HG02943 (cell line): ENCODE data around the gene SCYL2.
A peak's percentile ranks its signal among the peaks of the same experiment; 100 is the strongest.
"Not testable (repeated sequence)": the region's sequence is repeated elsewhere in the genome, so short reads cannot be mapped to it uniquely, and the experiment has no call there.

Experiments
- ATAC-seq: cut with Tn5 transposase; IDR thresholded peaks from one replicate; pipeline ENCODE4 v1.9.1; 2021; ENCODE audit warnings: mild to moderate bottlenecking, low read depth, moderate library complexity; ENCODE audit not compliant: unreplicated experiment

SCYL2 gene

GRCh38 chr12:100265107-100265506 is 1.9 kb upstream of the SCYL2 start:
- not testable (repeated sequence) for ATAC-seq

DNA sequence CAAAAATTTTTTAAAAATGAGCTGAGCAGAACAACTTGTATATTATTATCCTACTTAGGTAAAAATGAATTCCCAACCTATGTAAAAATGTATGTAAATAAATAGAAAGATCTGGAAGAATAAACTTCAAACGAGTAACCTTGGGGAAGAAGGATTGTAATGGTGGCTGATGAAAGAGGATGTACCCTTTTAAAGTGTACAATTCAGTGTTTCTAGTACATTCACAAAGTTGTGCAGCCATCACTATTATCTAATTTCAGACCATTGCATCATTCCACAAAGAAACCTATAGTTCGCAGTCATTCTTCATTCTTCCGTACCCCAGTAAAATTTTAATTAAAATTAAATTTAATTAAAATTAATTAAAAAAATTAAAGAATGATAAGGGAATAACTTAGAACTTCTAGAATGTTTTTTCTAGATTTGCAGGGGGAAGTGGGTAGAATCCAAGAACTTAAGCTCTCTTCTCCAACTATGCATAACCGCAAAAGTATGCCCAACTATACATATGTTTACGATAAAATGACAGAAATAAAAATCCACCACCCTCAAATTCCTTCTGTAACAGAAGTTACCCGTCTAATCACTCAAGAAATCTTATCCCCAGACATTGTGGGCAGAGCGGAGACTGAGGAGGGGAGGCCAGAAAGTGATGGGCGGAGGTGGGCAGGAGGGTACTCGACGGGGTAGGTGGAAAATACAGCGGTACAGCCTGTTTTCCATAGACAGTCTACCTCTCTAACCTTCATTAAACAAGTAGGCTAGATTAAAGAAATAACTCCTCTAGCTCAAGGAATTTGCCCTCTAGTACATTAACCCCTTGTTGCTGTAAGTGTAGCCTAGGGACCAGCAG is 1.0 kb upstream of the SCYL2 start:
- no peak for ATAC-seq

GRCh38 chr12:100266585-100266834 is 467 bp upstream of the SCYL2 start:
- ATAC-seq = peak; percentile 84

DNA sequence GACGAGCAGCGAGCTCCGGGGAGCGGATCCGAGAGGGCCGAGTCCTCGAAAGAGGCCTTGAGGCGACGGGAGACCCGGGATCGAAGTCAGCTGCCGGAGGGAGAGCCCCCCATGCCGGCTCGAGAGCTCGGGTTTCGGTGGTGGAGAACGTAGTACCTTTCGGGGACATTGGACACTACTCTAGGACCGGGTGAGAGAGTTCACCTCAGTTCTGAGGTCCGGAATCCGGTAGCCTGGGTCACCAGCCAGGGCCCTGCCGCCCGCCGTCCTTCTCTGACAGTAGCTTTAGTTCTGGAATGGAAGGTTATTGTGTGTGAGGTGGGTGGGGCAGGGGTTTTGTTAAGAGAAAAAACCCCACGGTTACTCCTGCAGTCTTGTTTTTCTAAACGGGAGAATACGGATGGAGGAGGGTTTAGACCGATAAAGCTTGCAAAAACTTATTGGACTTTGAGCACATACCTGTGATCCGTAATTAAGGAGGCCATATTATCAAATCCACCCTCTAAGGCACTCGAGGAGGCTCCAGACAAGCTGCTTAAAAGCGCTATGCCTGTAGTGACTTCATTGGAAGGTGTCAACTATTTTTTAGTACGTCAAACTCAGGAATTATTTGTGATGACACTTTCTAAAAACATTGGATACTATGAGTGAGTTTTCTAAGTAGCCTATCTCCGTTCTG is 765 bp downstream of the SCYL2 start:
- peak; percentile 13 for ATAC-seq

GRCh38 chr12:100268835-100269564 is 2.0 kb downstream of the SCYL2 start:
- ATAC-seq = no peak

- ATAC-seq = no peak
These were observed 6.8 kb downstream of the SCYL2 start for GRCh38 chr12:100273782-100274181.

GRCh38 chr12:100274291-100274690 is 7.3 kb downstream of the SCYL2 start:
- no peak for ATAC-seq

GRCh38 chr12:100279159-100279558 is 12.2 kb downstream of the SCYL2 start:
- no peak for ATAC-seq

- ATAC-seq = no peak
These were observed 12.7 kb downstream of the SCYL2 start for GRCh38 chr12:100279607-100280244.

- ATAC-seq = not testable (repeated sequence)
These were observed 17.6 kb downstream of the SCYL2 start for GRCh38 chr12:100284556-100284955.

DNA sequence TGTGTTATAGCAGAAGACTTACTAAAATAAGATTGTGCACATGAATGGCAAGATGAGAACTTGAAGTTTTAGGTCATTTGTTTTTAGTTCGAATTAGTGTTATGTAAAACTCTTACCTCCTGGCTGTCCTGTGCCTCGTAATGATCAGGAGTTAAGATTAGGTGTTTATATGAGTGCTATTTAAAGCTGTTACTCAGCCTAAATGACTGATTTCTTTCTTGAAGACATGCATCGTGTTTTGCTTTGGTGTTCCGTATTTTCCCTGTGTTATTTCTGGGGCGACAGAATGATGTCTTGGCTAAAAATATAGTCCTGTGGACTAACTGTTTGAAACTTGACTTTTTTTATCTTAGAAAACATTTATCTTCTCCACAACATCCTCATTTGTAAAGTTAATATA is 22.1 kb downstream of the SCYL2 start:
- no peak for ATAC-seq

GRCh38 chr12:100290016-100290415 is 23.0 kb downstream of the SCYL2 start:
- no peak for ATAC-seq

DNA sequence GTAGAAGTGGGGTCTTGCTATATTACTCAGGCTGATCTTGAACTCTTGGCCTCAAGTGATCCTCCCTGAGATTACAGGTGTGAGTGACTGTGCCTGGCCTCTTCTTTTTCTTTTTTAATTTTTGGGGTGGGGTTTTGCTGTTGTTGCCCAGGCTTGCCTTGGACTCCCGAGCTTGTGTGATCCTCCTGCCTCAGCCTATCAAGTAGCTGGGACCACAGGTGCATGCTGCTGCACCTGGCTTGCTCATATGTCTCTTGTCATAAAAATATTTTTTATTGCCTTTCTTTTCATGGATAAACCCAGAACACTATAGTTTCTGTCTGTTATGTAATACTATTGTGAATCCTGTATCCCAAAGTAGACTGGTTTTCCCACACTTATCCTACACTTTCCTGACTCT is 26.0 kb downstream of the SCYL2 start:
- no peak for ATAC-seq

DNA sequence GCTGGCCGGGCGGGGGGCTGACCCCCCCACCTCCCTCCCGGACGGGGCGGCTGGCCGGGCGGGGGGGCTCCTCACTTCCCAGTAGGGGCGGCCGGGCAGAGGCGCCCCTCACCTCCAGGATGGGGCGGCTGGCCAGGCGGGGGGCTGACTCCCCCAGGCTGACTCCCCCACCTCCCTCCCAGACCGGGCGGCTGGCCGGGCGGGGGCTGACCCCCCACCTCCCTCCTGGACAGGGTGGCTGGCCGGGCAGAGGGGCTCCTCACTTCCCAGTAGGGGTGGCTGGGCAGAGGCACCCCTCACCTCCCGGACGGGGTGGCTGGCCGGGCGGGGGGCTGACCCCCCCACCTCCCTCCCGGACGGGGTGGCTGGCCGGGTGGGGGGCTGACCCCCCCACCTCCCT is 27.4 kb downstream of the SCYL2 start:
- ATAC-seq = not testable (repeated sequence)

DNA sequence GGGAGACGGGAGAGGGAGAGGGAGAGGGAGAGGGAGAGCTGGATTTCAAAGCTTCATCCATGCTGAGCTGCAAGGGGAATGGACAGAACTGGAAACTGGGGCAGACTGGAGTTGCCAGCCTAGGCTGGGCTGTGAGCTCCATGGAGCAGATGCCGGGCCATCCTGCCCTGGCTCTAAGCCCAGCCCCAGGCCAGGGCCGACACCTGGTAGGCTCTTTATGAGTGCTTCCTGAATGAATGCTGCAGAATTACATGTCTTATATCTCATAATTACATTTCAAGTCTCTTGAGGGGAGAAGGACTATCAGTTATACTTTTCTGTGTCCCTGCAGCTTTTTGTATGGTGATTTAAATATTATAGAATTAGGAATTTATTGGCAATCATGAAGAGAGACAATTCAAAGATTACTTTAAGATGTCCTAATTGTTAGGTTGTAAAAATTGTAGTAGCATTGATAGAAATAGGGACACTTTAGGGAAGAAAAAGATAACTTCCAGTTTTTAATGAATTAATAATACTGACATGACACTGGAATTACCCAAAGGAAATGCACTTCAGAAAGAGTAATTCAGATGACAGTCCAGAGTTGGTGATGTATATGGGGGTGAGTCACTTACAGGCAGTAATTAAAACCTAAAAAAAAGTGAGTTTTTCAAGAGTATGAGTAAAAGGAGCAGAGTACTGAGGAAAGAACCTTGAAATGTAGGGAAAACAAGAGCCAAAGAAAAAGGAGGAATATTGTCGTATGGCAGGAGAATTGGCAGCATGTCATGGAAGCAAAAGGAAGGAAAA is 29.0 kb downstream of the SCYL2 start:
- ATAC-seq = no peak

DNA sequence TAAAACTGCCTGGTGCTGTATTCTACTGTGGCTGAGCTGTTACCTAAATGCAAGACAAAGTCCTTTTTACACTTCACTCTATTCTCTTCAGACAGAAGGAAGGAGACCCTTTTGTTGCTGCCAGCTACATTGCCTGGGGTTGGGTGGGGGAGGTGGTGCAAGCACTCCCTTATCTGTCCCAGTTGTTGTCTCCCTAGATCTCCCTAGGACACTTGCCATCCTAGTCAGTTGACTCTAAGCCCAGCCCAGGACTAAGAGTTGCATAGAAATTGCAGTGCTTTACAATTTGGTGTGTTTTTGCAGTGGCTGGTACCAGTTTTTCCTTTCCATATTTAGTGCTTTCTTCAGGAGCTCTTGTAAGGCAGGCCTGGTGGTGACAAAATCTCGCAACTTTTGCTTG is 35.1 kb downstream of the SCYL2 start:
- no peak for ATAC-seq

- no peak for ATAC-seq
These were observed 36.9 kb downstream of the SCYL2 start for GRCh38 chr12:100303831-100304230.

GRCh38 chr12:100304334-100304733 is 37.4 kb downstream of the SCYL2 start:
- not testable (repeated sequence) for ATAC-seq

DNA sequence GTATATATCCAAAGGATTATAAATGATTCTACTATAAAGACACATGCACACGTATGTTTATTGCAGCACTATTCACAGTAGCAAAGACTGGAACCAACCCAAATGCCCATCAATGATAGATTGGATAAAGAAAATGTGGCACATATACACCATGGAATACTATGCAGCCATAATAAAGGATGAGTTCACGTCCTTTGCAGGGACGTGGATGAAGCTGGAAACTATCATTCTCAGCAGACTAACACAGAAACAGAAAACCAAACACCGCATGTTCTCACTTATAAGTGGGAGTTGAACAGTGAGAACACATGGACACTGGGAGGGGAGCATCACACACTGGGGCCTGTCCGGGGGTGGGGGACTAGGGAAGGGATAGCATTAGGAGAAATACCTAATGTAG is 41.2 kb downstream of the SCYL2 start:
- ATAC-seq = not testable (repeated sequence)

- ATAC-seq = no peak
These were observed 44.3 kb downstream of the SCYL2 start for GRCh38 chr12:100311317-100311716.
